Skeletal muscle tissue (tissue), 4 donors: ENCODE measurements around the gene HSPA12A. TPM values are rescaled to one million over a fixed set of nuclear protein-coding genes. Genes with fewer than 3 reads are reported as not detected.

ENCODE experiments used
- H3K27ac ChIP-seq: one replicate; pipeline ENCODE4 v1.7.0; 2013; ENCODE audit warnings: mild to moderate bottlenecking, low read depth, low read length, inconsistent platforms
- H3K27me3 ChIP-seq, 3 donors: one replicate each; pipeline ENCODE4 v1.7.0; 2013; ENCODE audit warnings: low read length in 3 of 3; ENCODE audit not compliant: control insufficient read depth in 3 of 3, insufficient read depth in 3 of 3
- H3K36me3 ChIP-seq, 3 donors: one replicate each; pipeline ENCODE4 v1.7.0; 2013; ENCODE audit warnings: low read length in 3 of 3; ENCODE audit not compliant: control insufficient read depth in 3 of 3, insufficient read depth in 3 of 3
- H3K4me1 ChIP-seq, 3 donors: one replicate each; pipeline ENCODE4 v1.7.0; 2013; ENCODE audit warnings: low read length in 3 of 3, mild to moderate bottlenecking in 3 of 3; ENCODE audit not compliant: control insufficient read depth in 3 of 3, insufficient read depth in 3 of 3
- H3K4me3 ChIP-seq, 3 donors: one replicate each; pipeline ENCODE4 v1.7.0; 2013; ENCODE audit warnings: low read length in 3 of 3
- H3K9ac ChIP-seq, 3 donors: one replicate each; pipeline ENCODE4 v1.7.0; 2013; ENCODE audit warnings: low read length in 3 of 3, mild to moderate bottlenecking in 3 of 3, moderate library complexity in 2 of 3, low read depth in 1 of 3
- H3K9me3 ChIP-seq, 3 donors: one replicate each; pipeline ENCODE4 v1.7.0; 2013; ENCODE audit warnings: low read length in 3 of 3; ENCODE audit not compliant: control insufficient read depth in 3 of 3
- total RNA-seq: library from RNA; depleted of rRNA; stranded (reverse); fragments of >200 nt; gene quantifications from one replicate; pipeline ENCODE4 v1.2.3, GENCODE V29; 2014
- donor health status: Osteomylitis.

The HSPA12A gene
- total RNA-seq, 1 donor from 2014 or later, result 8.4 TPM

DNA sequence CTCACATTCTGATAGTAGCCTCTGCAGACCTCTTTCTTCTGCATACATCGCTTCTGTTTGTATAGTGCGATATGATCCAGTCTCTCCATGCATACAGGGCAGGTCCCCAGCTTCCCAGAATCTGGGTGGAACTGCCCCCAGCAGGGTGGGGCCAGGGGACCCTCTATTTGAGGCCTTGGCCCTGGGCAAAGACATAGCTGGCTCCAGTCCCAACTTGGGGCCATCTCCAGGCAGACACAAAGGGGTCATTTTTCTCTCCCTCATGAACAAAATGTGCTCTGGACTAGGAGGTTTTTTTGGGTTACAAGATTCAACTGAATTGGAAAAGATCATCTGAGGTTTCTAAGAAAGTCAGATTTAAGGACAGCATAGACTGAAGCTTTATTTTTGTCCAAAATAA is 21.1 kb upstream of the HSPA12A start:
- H3K4me1 ChIP-seq, result peaks cover 0 to 8% (median 4%) of the 10 kb centered on the region in 3 donors
- no peaks in the 10 kb centered on the region for H3K36me3 ChIP-seq
- no peak overlapping the region for H3K4me3 ChIP-seq
- H3K27me3 ChIP-seq, result peaks cover 0 to 3% (median 2%) of the 10 kb centered on the region in 3 donors
- H3K9ac ChIP-seq, result no peak overlapping the region
- no peak overlapping the region for H3K27ac ChIP-seq
- H3K9me3 ChIP-seq, result peaks cover 0 to 3% (median 0%) of the 10 kb centered on the region in 3 donors

DNA sequence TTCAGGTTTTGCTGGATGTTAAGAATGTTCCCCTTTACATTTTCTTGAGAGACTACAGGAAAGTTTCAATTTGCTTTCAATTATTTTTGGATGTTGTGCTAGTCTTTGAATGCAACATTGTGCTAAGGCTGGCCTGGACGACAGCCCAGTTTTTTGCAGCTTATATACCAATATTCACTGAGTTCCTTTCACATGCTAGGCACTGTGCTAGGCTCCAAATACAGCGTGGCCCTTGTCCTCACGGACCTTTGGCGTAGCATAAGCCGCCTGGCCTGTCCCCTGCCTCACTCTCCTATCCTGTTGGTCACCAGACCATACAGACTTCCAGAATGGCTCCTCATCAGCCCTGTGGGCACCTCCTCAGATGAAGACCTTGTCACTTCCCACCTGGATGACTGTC is 19.5 kb upstream of the HSPA12A start:
- Histone ChIP-seq H3K4me3 (no peak overlapping the region), H3K4me1 (peaks cover 0 to 2% (median 0%) of the 10 kb centered on the region in 3 donors), H3K9me3 (peaks cover 0 to 3% (median 0%) of the 10 kb centered on the region in 3 donors), H3K9ac (no peak overlapping the region), H3K36me3 (no peaks in the 10 kb centered on the region), H3K27ac (no peak overlapping the region), H3K27me3 (peaks cover 0 to 2% (median 2%) of the 10 kb centered on the region in 3 donors)

DNA sequence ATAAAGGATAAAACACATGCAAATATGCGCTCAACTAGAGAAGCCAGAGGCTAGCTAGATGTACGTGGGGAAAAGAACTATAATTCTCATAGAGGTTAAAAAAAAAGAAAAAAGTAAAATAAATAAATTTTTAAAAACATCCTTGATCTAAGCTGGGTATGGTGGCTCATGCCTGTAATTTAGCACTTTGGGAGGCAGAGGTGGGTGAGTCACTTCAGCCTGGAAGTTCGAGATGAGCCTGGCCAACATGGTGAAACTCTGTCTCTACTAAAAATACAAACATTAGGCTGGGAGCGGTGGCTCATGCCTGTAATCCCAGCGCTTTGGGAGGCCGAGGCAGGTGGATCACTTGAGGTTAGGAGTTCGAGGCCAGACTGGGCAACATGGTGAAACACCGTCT is 18.6 kb upstream of the HSPA12A start:
- Histone ChIP-seq H3K9me3 (peaks cover 0 to 3% (median 0%) of the 10 kb centered on the region in 3 donors), H3K27me3 (peaks cover 0 to 2% (median 0%) of the 10 kb centered on the region in 3 donors), H3K27ac (no peak overlapping the region), H3K36me3 (no peaks in the 10 kb centered on the region), H3K4me3 (no peak overlapping the region), H3K9ac (no peak overlapping the region), H3K4me1 (no peaks in the 10 kb centered on the region)

DNA sequence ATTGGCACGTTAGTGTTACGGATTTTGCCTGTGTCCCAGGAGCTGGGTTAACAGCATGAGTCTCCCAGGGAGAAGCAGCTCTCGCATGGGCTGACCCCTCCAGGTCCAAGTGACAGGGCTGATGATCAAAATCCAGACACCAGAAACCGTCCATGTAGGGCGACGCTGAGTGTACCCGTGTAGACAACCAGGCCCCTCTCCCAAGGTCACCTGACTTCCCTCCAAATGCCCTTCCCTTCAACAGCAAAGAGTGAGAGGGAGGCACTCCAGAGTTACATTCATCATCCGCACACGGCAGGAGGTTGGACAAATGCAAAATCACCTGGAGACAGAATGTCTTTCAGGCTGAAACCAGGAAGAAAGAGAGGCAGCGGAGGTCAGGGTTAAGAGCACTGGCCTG is 14.9 kb upstream of the HSPA12A start:
- Histone ChIP-seq H3K27ac (no peak overlapping the region), H3K36me3 (no peaks in the 10 kb centered on the region), H3K9me3 (no peaks in the 10 kb centered on the region), H3K4me3 (no peak overlapping the region), H3K9ac (no peak overlapping the region), H3K4me1 (no peaks in the 10 kb centered on the region), H3K27me3 (peaks cover 0 to 3% (median 0%) of the 10 kb centered on the region in 3 donors)

DNA sequence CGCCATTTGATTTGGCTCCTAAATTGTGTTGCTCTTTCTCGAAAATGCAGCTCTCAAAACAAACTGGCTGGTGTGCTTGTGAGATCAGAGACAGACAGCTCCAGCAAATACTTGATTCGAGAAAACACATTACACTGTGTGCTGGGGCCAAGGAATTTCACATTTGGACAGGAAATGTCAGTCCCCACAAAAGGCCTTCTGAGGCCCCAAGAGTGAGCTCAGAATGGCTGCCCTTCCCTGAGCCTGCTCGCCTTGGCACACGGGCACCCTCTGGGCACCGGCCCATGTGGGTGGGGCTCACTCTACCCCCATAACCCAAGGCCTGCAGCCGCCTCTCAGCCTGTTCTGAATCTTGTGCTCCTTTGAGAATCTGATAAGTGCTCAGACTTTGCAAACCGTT is 13.9 kb upstream of the HSPA12A start:
- H3K4me3 ChIP-seq, result no peak overlapping the region
- H3K36me3 ChIP-seq, result no peaks in the 10 kb centered on the region
- H3K4me1 ChIP-seq, result no peaks in the 10 kb centered on the region
- H3K27ac ChIP-seq, result no peak overlapping the region
- no peaks in the 10 kb centered on the region for H3K9me3 ChIP-seq
- H3K27me3 ChIP-seq, result peaks cover 0 to 3% (median 0%) of the 10 kb centered on the region in 3 donors
- H3K9ac ChIP-seq, result no peak overlapping the region

DNA sequence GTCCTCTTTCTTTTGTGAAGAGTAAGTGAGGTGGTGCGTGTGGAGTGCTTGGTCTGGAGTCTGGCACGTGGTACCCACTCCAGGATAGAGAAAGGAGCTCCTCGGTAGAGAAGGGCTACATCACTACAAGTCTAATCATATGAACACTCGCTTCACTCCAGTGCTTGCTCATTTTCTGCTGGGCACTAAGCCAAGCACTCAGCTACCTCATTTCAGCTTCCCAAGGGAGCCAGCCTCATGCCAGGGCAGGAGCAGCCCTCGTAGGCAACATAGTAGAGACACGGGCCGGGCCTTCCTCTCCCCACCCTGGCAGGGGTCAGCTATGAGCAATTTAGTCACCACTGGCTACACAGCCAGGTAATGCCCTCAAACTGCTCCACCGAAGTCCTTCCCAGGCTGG is 11.4 kb upstream of the HSPA12A start:
- no peak overlapping the region for H3K27ac ChIP-seq
- H3K9ac ChIP-seq, result no peak overlapping the region
- H3K4me1 ChIP-seq, result no peaks in the 10 kb centered on the region
- H3K36me3 ChIP-seq, result no peaks in the 10 kb centered on the region
- no peak overlapping the region for H3K4me3 ChIP-seq
- H3K9me3 ChIP-seq, result no peaks in the 10 kb centered on the region
- H3K27me3 ChIP-seq, result peaks cover 0 to 3% (median 0%) of the 10 kb centered on the region in 3 donors

DNA sequence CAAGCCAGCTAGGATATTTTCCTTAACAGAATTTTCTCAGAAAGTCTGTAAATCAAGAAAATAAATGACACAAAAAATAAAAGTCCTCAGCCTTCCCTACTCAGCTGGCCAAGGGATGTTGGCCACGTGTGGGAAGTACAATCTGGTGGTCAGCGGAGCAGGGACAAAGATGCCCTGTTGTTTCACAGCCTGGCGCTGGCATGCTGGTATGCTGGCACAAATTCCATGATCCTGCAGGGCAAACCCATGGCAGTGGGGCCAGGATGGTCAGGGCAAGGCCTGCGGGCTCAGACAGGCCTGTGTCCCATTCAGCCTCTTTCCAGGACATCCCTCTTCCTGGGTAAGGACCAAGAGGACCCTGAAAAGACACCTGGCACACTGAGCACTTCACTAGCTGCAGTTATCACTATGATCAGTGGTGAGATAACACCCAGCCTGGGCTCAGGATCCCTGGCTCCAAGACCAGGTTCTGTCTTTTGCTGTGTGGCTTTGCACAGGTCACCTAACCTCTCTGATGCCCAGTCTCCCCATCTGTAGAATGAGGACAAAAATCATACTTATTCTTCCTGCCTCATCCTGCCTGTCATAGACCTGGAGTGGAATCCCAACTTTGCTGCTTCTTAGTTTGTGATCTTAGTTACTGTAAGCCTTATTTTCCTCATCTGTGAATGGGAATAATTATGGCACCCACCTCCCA is 10.8 kb upstream of the HSPA12A start:
- H3K27me3 ChIP-seq, result peaks cover 0 to 3% (median 0%) of the 10 kb centered on the region in 3 donors
- H3K4me3 ChIP-seq, result no peak overlapping the region
- H3K9me3 ChIP-seq, result no peaks in the 10 kb centered on the region
- no peaks in the 10 kb centered on the region for H3K36me3 ChIP-seq
- no peak overlapping the region for H3K27ac ChIP-seq
- no peak overlapping the region for H3K9ac ChIP-seq
- no peaks in the 10 kb centered on the region for H3K4me1 ChIP-seq

DNA sequence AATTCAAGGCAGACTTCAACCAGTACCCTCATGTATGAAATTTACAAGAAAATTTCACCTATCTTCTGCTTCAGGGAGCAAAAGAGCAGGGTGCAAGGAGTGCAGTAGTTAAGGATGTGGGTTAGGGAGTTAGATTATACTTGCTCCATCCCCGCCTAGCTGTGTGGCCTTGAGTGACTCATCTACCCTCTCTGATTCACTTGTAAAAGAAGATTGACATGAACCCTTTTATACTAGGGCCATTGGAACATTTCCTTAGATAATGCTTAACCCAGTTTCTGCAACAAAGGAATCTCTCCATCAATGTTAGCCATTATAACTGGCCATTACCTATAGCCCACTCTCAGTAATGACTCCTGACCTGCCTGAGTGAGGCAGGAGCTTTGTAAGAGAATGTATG is 10.2 kb upstream of the HSPA12A start:
- Histone ChIP-seq H3K4me3 (no peak overlapping the region), H3K27ac (no peak overlapping the region), H3K4me1 (no peaks in the 10 kb centered on the region), H3K9me3 (no peaks in the 10 kb centered on the region), H3K27me3 (peaks cover 0 to 3% (median 0%) of the 10 kb centered on the region in 3 donors), H3K9ac (no peak overlapping the region), H3K36me3 (no peaks in the 10 kb centered on the region)

DNA sequence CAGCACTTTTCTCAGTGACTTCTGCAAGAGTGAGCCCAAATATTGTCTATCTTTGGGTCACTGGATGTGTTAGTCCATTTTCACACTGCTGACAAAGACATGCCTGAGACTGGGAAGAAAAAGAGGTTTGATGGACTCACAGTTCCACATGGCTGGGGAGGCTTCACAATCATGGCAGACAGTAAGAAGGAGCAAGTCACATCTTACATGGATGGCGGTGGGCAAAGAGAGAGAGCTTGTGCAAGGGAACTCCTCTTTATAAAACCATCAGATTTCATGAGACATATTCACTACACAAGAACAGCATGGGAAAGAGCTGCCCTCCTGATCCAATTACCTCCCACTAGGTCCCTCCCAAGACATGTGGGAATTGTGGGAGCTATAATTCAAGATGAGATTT is 6.1 kb upstream of the HSPA12A start:
- H3K4me3 ChIP-seq, result no peak overlapping the region
- peaks cover 0 to 11% (median 0%) of the 10 kb centered on the region in 3 donors for H3K27me3 ChIP-seq
- H3K4me1 ChIP-seq, result peaks cover 0 to 1% (median 0%) of the 10 kb centered on the region in 3 donors
- no peaks in the 10 kb centered on the region for H3K9me3 ChIP-seq
- no peak overlapping the region for H3K9ac ChIP-seq
- no peaks in the 10 kb centered on the region for H3K36me3 ChIP-seq
- H3K27ac ChIP-seq, result no peak overlapping the region

DNA sequence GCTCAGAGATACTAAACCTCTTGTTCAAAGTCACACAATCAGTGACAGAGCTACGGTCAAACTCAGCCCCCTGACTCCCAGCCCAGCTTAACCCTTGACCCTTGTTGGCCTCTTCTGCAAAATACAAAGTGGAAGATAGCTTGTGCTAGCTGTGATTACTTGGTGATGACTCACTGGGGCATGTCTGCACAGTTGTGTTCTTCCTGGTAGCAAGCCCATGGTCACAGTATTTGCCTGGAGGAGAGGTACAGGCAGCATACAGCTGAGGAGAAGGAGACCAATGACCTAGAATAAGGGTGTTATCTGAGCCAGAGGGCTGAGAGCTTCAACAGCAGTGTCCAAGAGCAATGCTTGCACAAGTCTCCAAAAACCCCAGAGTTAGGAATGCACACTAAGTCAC is 5.7 kb upstream of the HSPA12A start:
- no peaks in the 10 kb centered on the region for H3K36me3 ChIP-seq
- H3K4me1 ChIP-seq, result peaks cover 4 to 5% (median 4%) of the 10 kb centered on the region in 3 donors
- H3K27ac ChIP-seq, result no peak overlapping the region
- peaks cover 0 to 10% (median 0%) of the 10 kb centered on the region in 3 donors for H3K27me3 ChIP-seq
- no peaks in the 10 kb centered on the region for H3K9me3 ChIP-seq
- H3K4me3 ChIP-seq, result no peak overlapping the region
- H3K9ac ChIP-seq, result no peak overlapping the region
